NB4 (cell line): Measurements from ENCODE around the gene AXIN2.

Experiments
- DNase-seq: peaks from one replicate; pipeline ENCODE4 v3.0.0; 2010; ENCODE audit warnings: low read depth
- H3K4me3 ChIP-seq: one replicate; pipeline ENCODE4 v1.5.1; 2011; ENCODE audit warnings: mild to moderate bottlenecking, low read depth, low read length, moderate library complexity
- MYC ChIP-seq: IDR thresholded peaks from 2 replicates; pipeline ENCODE4 v1.6.1; 2011; ENCODE audit warnings: low read depth, low read length
- POLR2A ChIP-seq: IDR thresholded peaks from 2 replicates; pipeline ENCODE4 v1.6.1; 2011; ENCODE audit warnings: mild to moderate bottlenecking; ENCODE audit not compliant: insufficient read length; ENCODE audit errors: extremely low read depth
- TF ChIP-seq, protein P1 (sequence below): IDR thresholded peaks from one replicate; pipeline ENCODE4 v1.5.1; 2012; ENCODE audit warnings: low read depth, low read length
- TF ChIP-seq, protein P2 (sequence below): IDR thresholded peaks from 2 replicates; pipeline ENCODE4 v1.6.1; 2011; ENCODE audit warnings: low read depth, low read length

AXIN2 gene

DNA sequence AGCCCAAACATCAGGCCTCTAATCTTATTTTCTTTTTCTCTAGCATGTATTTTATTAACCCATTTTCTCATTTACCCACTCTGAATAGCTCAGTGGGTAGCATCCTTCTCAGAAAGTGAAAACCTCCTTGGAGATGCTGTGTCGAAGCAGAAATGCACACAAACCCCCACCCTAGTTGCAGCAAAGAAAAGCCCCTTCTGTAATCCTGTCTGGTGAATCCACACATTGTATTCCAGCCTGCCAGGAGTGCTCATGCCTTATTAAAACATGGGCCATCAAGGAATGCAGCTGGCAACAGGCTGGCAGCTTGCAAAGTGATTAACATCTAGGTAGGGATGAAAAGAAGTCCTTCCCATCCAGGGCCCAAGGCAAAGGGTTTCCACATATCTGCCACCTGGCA is 39.7 kb upstream of the AXIN2 start:
- no peak overlapping the region for H3K4me3 ChIP-seq
- no peak for TF ChIP-seq POLR2A
- TF ChIP-seq, protein P1, sequence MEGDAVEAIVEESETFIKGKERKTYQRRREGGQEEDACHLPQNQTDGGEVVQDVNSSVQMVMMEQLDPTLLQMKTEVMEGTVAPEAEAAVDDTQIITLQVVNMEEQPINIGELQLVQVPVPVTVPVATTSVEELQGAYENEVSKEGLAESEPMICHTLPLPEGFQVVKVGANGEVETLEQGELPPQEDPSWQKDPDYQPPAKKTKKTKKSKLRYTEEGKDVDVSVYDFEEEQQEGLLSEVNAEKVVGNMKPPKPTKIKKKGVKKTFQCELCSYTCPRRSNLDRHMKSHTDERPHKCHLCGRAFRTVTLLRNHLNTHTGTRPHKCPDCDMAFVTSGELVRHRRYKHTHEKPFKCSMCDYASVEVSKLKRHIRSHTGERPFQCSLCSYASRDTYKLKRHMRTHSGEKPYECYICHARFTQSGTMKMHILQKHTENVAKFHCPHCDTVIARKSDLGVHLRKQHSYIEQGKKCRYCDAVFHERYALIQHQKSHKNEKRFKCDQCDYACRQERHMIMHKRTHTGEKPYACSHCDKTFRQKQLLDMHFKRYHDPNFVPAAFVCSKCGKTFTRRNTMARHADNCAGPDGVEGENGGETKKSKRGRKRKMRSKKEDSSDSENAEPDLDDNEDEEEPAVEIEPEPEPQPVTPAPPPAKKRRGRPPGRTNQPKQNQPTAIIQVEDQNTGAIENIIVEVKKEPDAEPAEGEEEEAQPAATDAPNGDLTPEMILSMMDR: no peak
- no peak for TF ChIP-seq MYC
- TF ChIP-seq, protein P2, sequence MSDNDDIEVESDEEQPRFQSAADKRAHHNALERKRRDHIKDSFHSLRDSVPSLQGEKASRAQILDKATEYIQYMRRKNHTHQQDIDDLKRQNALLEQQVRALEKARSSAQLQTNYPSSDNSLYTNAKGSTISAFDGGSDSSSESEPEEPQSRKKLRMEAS: no peak
- DNase-seq: no peak

DNA sequence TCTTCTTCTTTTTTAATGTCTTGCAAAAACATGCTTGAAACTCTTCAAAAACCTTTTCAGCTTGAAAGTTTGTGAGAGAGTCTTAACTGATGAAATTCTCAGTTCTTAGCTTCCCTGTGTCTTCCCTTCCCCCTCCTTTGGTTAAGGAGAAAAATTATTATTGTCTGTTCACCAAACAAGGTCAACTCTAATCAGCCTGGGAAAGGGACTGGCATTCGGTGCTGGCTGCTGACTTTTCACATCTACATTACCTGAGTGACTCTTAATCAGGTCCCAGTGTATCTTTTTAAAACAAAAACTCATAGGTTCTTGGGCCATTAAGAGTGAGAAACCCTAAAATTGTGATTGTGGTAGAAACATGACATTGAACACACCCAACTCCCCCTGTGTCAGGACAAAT is 39.1 kb upstream of the AXIN2 start:
- no peak for DNase-seq
- TF ChIP-seq, protein P2: no peak
- TF ChIP-seq MYC (no peak), POLR2A (no peak)
- TF ChIP-seq, protein P1: no peak
- no peak overlapping the region for H3K4me3 ChIP-seq

DNA sequence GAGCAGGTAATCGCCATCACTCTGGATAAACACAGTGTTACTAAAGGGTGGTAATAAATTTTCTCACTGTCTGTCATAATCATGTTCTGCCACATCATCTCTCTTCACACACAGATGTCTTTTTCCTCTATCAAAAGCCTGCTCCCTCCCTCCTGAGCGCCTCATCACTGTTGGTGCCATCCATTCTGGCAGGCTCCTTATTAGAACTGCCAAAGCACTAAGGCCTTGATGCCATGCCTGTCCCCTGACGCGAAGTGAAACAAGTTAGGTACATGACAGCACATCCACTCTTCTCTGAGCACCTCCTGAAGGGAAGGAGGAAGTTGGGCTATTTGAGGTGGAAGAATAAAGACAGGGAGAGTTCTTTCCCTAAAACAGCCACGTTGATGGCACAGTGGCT is 38.2 kb upstream of the AXIN2 start:
- H3K4me3 ChIP-seq: no peak overlapping the region
- no peak for DNase-seq
- TF ChIP-seq, protein P2: no peak
- TF ChIP-seq POLR2A (no peak), MYC (no peak)
- TF ChIP-seq, protein P1: no peak

DNA sequence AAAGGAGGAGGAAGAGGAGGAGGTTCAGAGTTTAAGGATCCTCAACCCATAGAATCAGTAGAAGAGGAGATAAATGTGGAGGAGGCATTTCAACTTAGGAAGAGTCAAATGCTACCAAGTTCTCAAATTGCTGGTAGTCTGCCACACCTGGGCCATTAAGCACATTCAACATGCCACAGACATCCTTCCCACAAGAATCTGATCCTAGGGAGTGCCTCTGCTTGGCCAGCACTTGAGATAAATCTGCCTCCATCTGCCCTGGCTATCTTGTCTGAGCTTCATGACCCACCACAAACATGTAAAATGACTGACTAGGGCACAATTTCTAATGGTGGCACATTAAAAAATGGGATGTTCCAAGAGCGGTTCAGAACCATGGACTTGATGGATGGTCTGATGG is 37.3 kb upstream of the AXIN2 start:
- no peak for DNase-seq
- TF ChIP-seq MYC (no peak), POLR2A (no peak)
- TF ChIP-seq, protein P1: no peak
- no peak overlapping the region for H3K4me3 ChIP-seq

DNA sequence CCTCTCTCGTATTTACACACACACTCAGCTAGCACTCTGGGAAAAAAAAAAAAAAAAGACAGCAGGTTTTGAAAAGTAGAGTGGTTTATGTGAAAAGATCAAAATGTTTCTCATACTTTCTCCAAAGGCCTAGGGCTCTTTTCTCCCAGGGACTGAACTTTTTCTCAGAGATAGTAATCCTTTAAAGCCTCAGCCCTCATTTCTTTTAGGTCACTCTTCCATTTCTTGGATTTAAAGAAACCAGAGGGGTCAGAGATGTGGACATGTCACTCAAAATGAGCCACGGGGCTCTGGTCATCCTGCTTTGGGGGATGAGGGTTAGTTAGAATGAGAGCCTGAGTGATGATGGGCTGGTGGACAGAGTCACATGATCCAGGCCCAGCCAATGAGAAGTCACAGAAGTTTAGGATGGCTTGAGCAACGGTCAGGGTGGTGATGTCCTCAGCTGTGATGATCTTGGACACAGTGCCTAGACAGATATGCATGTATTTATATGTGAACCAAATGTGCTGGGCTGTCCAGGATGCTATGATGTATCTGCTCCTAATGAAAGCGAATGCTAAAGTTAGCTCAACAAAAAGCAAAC is 33.7 kb upstream of the AXIN2 start:
- DNase-seq: no peak
- H3K4me3 ChIP-seq: no peak overlapping the region
- TF ChIP-seq, protein P2: no peak
- TF ChIP-seq, protein P1: no peak
- TF ChIP-seq MYC (no peak), POLR2A (no peak)
